HCT116 (cell line): ENCODE measurements around the gene UGT1A9. TPM values are rescaled to one million over a fixed set of nuclear protein-coding genes. Genes with fewer than 3 reads are reported as not detected.

Source experiments
- ATAC-seq: fragments of 200-7000 bp; cut with Tn5 transposase; 2 replicates; pipeline ENCODE4 v1.9.1; 2020; ENCODE audit warnings: mild to moderate bottlenecking, moderate library complexity
- BruUV-seq: library from RNA; stranded (reverse); fragments of 400-500 nt; replicated peaks from 2 replicates; lab custom pipeline; 2021; lab: Mats Ljungman, UMichigan
- CTCF ChIA-PET: fragments of 300-600 bp; sonication (Branson Sonifier 250); formaldehyde crosslinking; loops from one replicate; lab custom pipeline; 2021; ENCODE audit warnings: antibody characterized with exemption; lab: Charles Lee
- POLR2A ChIA-PET: fragments of 300-600, 350-600 bp; sonication (Branson Sonifier 250); formaldehyde crosslinking; loops from one replicate; lab custom pipeline; 2021; ENCODE audit warnings: antibody characterized with exemption; lab: Charles Lee
- RAD21 ChIA-PET, 2 experiments: fragments of 300-600 bp; sonication (Branson Sonifier 250); formaldehyde crosslinking; loops; one replicate each; lab custom pipeline; 2023; ENCODE audit warnings: low total read pairs in 2 of 2; ENCODE audit not compliant: uncharacterized antibody in 2 of 2, unreplicated experiment in 2 of 2, low non-redundant PET in 1 of 2; lab: Charles Lee
- DNase-seq: peaks from one replicate; pipeline ENCODE4 v3.0.0-alpha.2; 2010; ENCODE audit warnings: low read depth, low spot score
- H2AFZ ChIP-seq: fragments of 200-600 bp; shearing (Covaris generic), sonication (generic); 2 replicates; pipeline ENCODE4 v1.6.1; 2017; ENCODE audit warnings: low read depth, mixed run types, mixed read lengths, antibody characterized with exemption, low read length; ENCODE audit not compliant: poor library complexity, severe bottlenecking
- H3K27ac ChIP-seq: 2 replicates; pipeline ENCODE4 v1.5.1; 2012; ENCODE audit warnings: low read depth, low read length
- H3K27me3 ChIP-seq: fragments of 200-600 bp; sonication (generic); 2 replicates; pipeline ENCODE4 v1.6.1; 2016; ENCODE audit warnings: mixed run types, low read length, mixed read lengths; ENCODE audit not compliant: insufficient read depth
- H3K36me3 ChIP-seq, 2 experiments: fragments of 200-500 bp in 1 of 2; fragments of 200-600 bp in 1 of 2; sonication (Bioruptor generic) in 1 of 2; sonication (generic) in 1 of 2; 2 replicates each; pipeline versions ENCODE4 v1.5.1 to v1.6.1; 2014 to 2016; ENCODE audit warnings: low read length in 2 of 2, inconsistent platforms in 1 of 2, mixed read lengths in 1 of 2, mixed run types in 1 of 2; ENCODE audit not compliant: insufficient read depth in 2 of 2, control insufficient read depth in 1 of 2
- H3K4me1 ChIP-seq, 2 experiments: fragments of 200-600 bp in 1 of 2; sonication (generic) in 1 of 2; 2 replicates each; pipeline versions ENCODE4 v1.5.1 to v1.6.1; 2012 to 2017; ENCODE audit warnings: low read length in 2 of 2, inconsistent platforms in 1 of 2, mild to moderate bottlenecking in 1 of 2, mixed read lengths in 1 of 2, mixed run types in 1 of 2, moderate library complexity in 1 of 2; ENCODE audit not compliant: insufficient read depth in 2 of 2, control insufficient read depth in 1 of 2
- H3K4me2 ChIP-seq: fragments of 200-600 bp; sonication (generic); 2 replicates; pipeline ENCODE4 v1.6.1; 2017; ENCODE audit warnings: mixed run types, low read length, mixed read lengths
- H3K4me3 ChIP-seq, 2 experiments: fragments of 200-600 bp in 1 of 2; sonication (generic) in 1 of 2; replicated peaks in 1 of 2; 2 replicates each; pipeline ENCODE4 v1.5.1; 2011 to 2016; ENCODE audit warnings: low read length in 2 of 2, control low read depth in 1 of 2, low read depth in 1 of 2, mild to moderate bottlenecking in 1 of 2, mixed read lengths in 1 of 2, mixed run types in 1 of 2
- H3K79me2 ChIP-seq: fragments of 200-600 bp; sonication (generic); 2 replicates; pipeline ENCODE4 v1.6.1; 2017; ENCODE audit warnings: mild to moderate bottlenecking, mixed run types, low read length, moderate library complexity, mixed read lengths; ENCODE audit not compliant: insufficient read depth
- H3K9ac ChIP-seq: fragments of 200-600 bp; sonication (generic); 2 replicates; pipeline ENCODE4 v1.6.1; 2016; ENCODE audit warnings: low read length, mixed read lengths
- H3K9me2 ChIP-seq: fragments of 200-600 bp; sonication (generic), shearing (Covaris generic); 2 replicates; pipeline ENCODE4 v1.6.1; 2017; ENCODE audit warnings: mixed run types, mild to moderate bottlenecking, moderate library complexity; ENCODE audit not compliant: insufficient read depth
- H3K9me3 ChIP-seq, 2 experiments: fragments of 200-500 bp in 1 of 2; fragments of 200-600 bp in 1 of 2; sonication (Bioruptor generic) in 1 of 2; sonication (generic) in 1 of 2; 2 replicates each; pipeline ENCODE4 v1.6.1; 2014 to 2017; ENCODE audit warnings: low read length in 2 of 2, mixed read lengths in 2 of 2, inconsistent platforms in 1 of 2, low read depth in 1 of 2, mild to moderate bottlenecking in 1 of 2, mixed run types in 1 of 2, moderate library complexity in 1 of 2; ENCODE audit not compliant: control insufficient read depth in 1 of 2, insufficient read depth in 1 of 2
- H4K20me1 ChIP-seq: fragments of 200-600 bp; sonication (generic), shearing (Covaris generic); 2 replicates; pipeline ENCODE4 v1.6.1; 2017; ENCODE audit warnings: mixed run types, mild to moderate bottlenecking, moderate library complexity; ENCODE audit not compliant: insufficient read depth
- CEBPB ChIP-seq: IDR thresholded peaks from 2 replicates; pipeline ENCODE4 v1.6.1; 2012; ENCODE audit warnings: low read depth
- POLR2A ChIP-seq: IDR thresholded peaks from 2 replicates; pipeline ENCODE4 v1.7.0; 2011; ENCODE audit warnings: borderline replicate concordance; ENCODE audit not compliant: insufficient read depth, insufficient read length; ENCODE audit errors: extremely low read depth
- SIN3A ChIP-seq: IDR thresholded peaks from 2 replicates; pipeline ENCODE4 v1.6.1; 2012; ENCODE audit warnings: low read depth
- SP1 ChIP-seq: IDR thresholded peaks from 2 replicates; pipeline ENCODE4 v1.6.1; 2012; ENCODE audit warnings: low read depth
- SRF ChIP-seq: IDR thresholded peaks from 2 replicates; pipeline ENCODE4 v1.6.1; 2012; ENCODE audit warnings: low read depth
- ZFX ChIP-seq: fragments of 450-650 bp; IDR thresholded peaks from 2 replicates; pipeline ENCODE4 v1.6.1; 2017
- ZNF274 ChIP-seq: fragments of 200-500 bp; sonication (Bioruptor generic); IDR thresholded peaks from 2 replicates; pipeline ENCODE4 v1.6.1; 2014; ENCODE audit warnings: mild to moderate bottlenecking, low read depth, low read length, inconsistent platforms
- intact Hi-C: fragments of 100-400 bp; cut with micrococcal nuclease; formaldehyde crosslinking; loops from 2 replicates; pipeline ENCODE4 v1.10.0; 2022
- total RNA-seq: library from RNA; stranded (reverse); gene quantifications from one replicate; pipeline ENCODE4 v1.2.1, GENCODE V29; 2021; ENCODE audit not compliant: unreplicated experiment
- TF ChIP-seq, protein P1 (sequence below): IDR thresholded peaks from 2 replicates; pipeline ENCODE4 v1.6.1; 2012
- TF ChIP-seq, protein P2 (sequence below): IDR thresholded peaks from 2 replicates; pipeline ENCODE4 v1.6.1; 2012; ENCODE audit warnings: low read depth

Gene UGT1A9
- total RNA-seq, 1 experiment from 2014 or later: not detected

DNA sequence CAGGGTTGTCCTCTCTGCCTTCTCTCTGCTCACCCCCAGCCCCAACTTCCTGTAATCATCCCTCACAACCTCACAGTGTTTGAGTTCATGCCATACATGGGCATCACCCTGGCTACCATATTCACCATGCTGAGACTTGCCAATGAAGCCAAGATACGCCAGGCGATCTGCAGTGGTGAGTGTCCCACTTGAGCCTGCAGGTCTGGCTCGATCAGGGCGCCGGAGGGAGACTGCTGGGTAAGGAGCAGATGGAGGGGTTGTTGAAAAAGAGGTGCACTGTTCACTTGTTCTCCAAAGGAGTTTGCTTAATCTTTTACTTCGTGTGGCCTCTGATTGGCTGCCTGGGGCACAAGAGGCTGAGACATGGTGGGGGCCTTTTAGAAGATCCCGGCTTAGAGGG lies 121.0 kb downstream of the UGT1A9 start:
- Histone ChIP-seq H4K20me1 (no peaks in the 10 kb centered on the region), H3K27me3 (no peaks in the 10 kb centered on the region)
- TF ChIP-seq SIN3A (no peak), SRF (no peak), ZNF274 (no peak)
- TF ChIP-seq, all 23 proteins: peak for 0
- ATAC-seq (no peak), DNase-seq (no peak)
- Histone ChIP-seq H2AFZ (no peak overlapping the region), H3K4me2 (no peak overlapping the region), H3K4me1 (no peaks in the 10 kb centered on the region), H3K9ac (no peak overlapping the region), H3K9me3 (no peaks in the 10 kb centered on the region), H3K4me3 (no peak overlapping the region), H3K79me2 (no peaks in the 10 kb centered on the region), H3K36me3 (no peaks in the 10 kb centered on the region), H3K27ac (no peak overlapping the region), H3K9me2 (no peaks in the 10 kb centered on the region)
- no TSS peak for BruUV-seq
- ChIA-PET POLR2A (no interaction called here), RAD21 (no interaction called here), CTCF (no interaction called here)
- intact Hi-C loops: no loop called here

DNA sequence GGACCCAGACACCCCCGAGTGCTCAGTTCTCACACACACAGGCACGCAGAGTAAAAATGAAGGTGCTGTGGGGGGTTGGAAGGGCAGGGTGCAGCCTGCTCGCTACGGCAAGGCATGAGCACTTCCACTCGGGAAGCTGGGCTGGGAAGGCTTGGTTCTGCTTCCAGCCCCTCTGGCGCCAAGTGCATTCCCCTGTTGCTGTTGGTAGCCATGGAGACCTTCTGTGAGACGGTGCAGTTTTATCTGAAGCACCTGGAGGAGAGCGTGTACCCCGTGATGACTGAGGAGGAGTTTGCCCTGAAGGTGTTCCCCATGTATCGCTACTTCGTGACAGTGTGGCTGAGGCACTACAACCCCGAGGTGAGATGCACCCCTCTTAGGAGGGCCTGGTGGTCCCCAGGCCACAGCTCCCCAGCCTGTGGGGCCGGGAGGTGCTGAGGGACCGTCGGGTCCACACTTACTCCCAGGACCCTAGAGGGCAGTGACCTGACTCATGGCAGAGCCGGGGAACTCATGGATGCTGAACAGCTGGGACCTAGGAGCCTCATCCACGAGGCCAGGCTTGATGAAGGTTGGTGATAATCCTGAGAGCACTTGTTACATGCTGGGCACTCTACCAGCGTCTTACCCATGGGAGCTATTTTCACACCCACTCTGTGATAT lies 121.9 kb downstream of the UGT1A9 start:
- ATAC-seq: no peak
- no peaks in the 10 kb centered on the region for H3K36me3 ChIP-seq

More for the DNA sequence above, 121.9 kb downstream of the UGT1A9 start:
- Histone ChIP-seq H3K9ac (no peak overlapping the region), H3K4me3 (no peak overlapping the region), H3K4me2 (no peak overlapping the region), H4K20me1 (no peaks in the 10 kb centered on the region), H3K79me2 (no peaks in the 10 kb centered on the region), H3K27ac (no peak overlapping the region), H3K4me1 (no peaks in the 10 kb centered on the region), H3K9me3 (no peaks in the 10 kb centered on the region), H2AFZ (no peak overlapping the region), H3K9me2 (no peaks in the 10 kb centered on the region), H3K27me3 (no peaks in the 10 kb centered on the region)
- CTCF ChIA-PET: no interaction called here
- POLR2A ChIA-PET: no interaction called here
- BruUV-seq: no TSS peak
- no peak for DNase-seq
- RAD21 ChIA-PET: no interaction called here
- TF ChIP-seq CEBPB: no peak
- TF ChIP-seq, protein P1, sequence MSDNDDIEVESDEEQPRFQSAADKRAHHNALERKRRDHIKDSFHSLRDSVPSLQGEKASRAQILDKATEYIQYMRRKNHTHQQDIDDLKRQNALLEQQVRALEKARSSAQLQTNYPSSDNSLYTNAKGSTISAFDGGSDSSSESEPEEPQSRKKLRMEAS: no peak
- TF ChIP-seq POLR2A: no peak
- no peak for TF ChIP-seq SP1
- TF ChIP-seq SIN3A: no peak
- no peak for TF ChIP-seq ZFX
- no peak for TF ChIP-seq ZNF274
- TF ChIP-seq, protein P2, sequence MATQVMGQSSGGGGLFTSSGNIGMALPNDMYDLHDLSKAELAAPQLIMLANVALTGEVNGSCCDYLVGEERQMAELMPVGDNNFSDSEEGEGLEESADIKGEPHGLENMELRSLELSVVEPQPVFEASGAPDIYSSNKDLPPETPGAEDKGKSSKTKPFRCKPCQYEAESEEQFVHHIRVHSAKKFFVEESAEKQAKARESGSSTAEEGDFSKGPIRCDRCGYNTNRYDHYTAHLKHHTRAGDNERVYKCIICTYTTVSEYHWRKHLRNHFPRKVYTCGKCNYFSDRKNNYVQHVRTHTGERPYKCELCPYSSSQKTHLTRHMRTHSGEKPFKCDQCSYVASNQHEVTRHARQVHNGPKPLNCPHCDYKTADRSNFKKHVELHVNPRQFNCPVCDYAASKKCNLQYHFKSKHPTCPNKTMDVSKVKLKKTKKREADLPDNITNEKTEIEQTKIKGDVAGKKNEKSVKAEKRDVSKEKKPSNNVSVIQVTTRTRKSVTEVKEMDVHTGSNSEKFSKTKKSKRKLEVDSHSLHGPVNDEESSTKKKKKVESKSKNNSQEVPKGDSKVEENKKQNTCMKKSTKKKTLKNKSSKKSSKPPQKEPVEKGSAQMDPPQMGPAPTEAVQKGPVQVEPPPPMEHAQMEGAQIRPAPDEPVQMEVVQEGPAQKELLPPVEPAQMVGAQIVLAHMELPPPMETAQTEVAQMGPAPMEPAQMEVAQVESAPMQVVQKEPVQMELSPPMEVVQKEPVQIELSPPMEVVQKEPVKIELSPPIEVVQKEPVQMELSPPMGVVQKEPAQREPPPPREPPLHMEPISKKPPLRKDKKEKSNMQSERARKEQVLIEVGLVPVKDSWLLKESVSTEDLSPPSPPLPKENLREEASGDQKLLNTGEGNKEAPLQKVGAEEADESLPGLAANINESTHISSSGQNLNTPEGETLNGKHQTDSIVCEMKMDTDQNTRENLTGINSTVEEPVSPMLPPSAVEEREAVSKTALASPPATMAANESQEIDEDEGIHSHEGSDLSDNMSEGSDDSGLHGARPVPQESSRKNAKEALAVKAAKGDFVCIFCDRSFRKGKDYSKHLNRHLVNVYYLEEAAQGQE: no peak
- intact Hi-C loops: no loop called here
